22Rv1 (cell line): Measurements from ENCODE around the gene CEP19.

ENCODE experiments used
- CTCF ChIP-seq: fragments of 450-650 bp; IDR thresholded peaks from 2 replicates; pipeline ENCODE4 v1.5.1; 2017; ENCODE audit warnings: mild to moderate bottlenecking
- ZFX ChIP-seq: fragments of 450-650 bp; IDR thresholded peaks from 2 replicates; pipeline ENCODE4 v1.6.1; 2017; ENCODE audit warnings: antibody characterized with exemption, borderline replicate concordance

- TF ChIP-seq CTCF = no peak
- TF ChIP-seq ZFX = no peak
Observed at GRCh38 chr3:196739671-196740480, 27.8 kb upstream of the CEP19 start, which contains the start of gene PAK2.
